Measurements from ENCODE around the gene GPHN.
"Not testable (repeated sequence)": the region's sequence is repeated elsewhere in the genome, so short reads cannot be mapped to it uniquely, and the experiment has no call there.

Gene GPHN

DNA sequence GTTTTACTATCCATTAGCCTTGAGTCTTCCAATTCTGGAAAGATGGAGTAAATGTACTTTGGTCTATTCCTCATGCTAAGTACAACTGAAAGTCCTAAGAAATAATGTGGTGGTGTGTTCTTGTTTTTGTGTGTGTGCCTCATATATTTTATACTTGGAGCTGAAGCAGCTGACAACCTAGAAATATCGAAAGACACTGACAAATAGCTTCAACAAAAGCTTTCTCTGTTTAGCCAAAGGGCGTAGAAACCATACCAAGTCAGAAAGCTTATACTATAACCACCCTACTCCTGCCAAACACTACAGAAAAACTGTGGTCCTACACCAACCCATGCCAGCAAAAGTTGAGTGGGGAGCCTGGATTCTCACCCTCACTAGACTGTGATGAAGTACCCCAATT is 188.4 kb downstream of the GPHN start:
- no peak overlapping the region for H3K27ac ChIP-seq (ENCODE audit: low read length)
- H3K4me1 ChIP-seq (ENCODE audit: insufficient read depth, low read length) = no peaks in the 10 kb centered on the region
- no peaks in the 10 kb centered on the region for H3K27me3 ChIP-seq (ENCODE audit: insufficient read depth, low read length)
- no peaks in the 10 kb centered on the region for H3K36me3 ChIP-seq (ENCODE audit: insufficient read depth, low read depth, low read length)
- H3K9ac ChIP-seq (ENCODE audit: low read depth, low read length) = no peak overlapping the region
- H3K4me3 ChIP-seq (ENCODE audit: low read length) = no peak overlapping the region
- H3K9me3 ChIP-seq (ENCODE audit: insufficient read depth, low read depth, low read length) = no peaks in the 10 kb centered on the region

DNA sequence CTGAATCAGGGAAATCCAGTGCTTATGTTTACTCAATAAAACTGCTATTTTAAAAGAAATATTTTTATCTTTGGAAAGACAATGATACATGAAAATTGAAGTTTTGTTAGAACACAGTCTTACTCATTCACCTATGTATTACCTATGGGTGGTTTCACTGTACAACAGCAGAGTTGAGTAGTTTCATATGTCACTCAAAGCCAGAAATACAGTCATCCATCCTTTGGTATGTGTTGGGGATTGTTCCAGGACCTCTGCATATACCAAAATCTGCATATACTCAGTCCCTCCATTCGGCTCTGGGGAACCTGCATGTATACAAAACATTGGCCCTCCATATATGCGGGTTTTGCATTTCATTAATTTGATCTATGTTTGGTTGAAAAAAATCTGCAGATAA is 190.6 kb downstream of the GPHN start:
- Histone ChIP-seq H3K4me3 (ENCODE audit: low read length) (no peak overlapping the region), H3K36me3 (ENCODE audit: insufficient read depth, low read depth, low read length) (no peaks in the 10 kb centered on the region), H3K9ac (ENCODE audit: low read depth, low read length) (no peak overlapping the region), H3K27ac (ENCODE audit: low read length) (no peak overlapping the region), H3K4me1 (ENCODE audit: insufficient read depth, low read length) (no peaks in the 10 kb centered on the region), H3K9me3 (ENCODE audit: insufficient read depth, low read depth, low read length) (no peaks in the 10 kb centered on the region), H3K27me3 (ENCODE audit: insufficient read depth, low read length) (no peaks in the 10 kb centered on the region)

- H3K36me3 ChIP-seq (ENCODE audit: insufficient read depth, low read depth, low read length) = no peaks in the 10 kb centered on the region
- H3K9ac ChIP-seq (ENCODE audit: low read depth, low read length) = no peak overlapping the region
- no peaks in the 10 kb centered on the region for H3K9me3 ChIP-seq (ENCODE audit: insufficient read depth, low read depth, low read length)
- H3K4me1 ChIP-seq (ENCODE audit: insufficient read depth, low read length) = no peaks in the 10 kb centered on the region
- H3K27me3 ChIP-seq (ENCODE audit: insufficient read depth, low read length) = no peaks in the 10 kb centered on the region
- H3K27ac ChIP-seq (ENCODE audit: low read length) = no peak overlapping the region
- H3K4me3 ChIP-seq (ENCODE audit: low read length) = no peak overlapping the region
Measured at GRCh38 chr14:66701813-66702212, 193.9 kb downstream of the GPHN start.

DNA sequence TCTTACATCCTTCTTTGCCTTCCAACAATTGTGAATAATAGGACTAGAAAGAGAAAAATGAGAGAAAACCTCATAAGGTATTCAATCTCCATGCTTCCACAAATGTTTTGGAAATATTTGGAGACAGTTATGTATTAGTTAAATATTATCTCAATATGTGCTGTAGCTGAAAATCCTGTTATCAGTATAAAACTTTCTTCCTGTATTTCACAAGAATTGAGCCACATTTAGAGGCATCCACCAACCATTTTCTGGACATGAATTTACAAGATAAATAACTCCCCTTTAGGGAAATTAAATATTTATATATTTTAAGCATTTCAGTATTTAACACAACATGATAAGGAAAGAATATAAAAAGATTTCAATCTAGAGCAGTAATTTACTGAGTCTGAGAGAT is 200.3 kb downstream of the GPHN start:
- Histone ChIP-seq H3K9ac (ENCODE audit: low read depth, low read length) (no peak overlapping the region), H3K27me3 (ENCODE audit: insufficient read depth, low read length) (no peaks in the 10 kb centered on the region), H3K4me1 (ENCODE audit: insufficient read depth, low read length) (no peaks in the 10 kb centered on the region), H3K27ac (ENCODE audit: low read length) (no peak overlapping the region), H3K4me3 (ENCODE audit: low read length) (no peak overlapping the region), H3K9me3 (ENCODE audit: insufficient read depth, low read depth, low read length) (no peaks in the 10 kb centered on the region), H3K36me3 (ENCODE audit: insufficient read depth, low read depth, low read length) (no peaks in the 10 kb centered on the region)

- Histone ChIP-seq H3K9ac (ENCODE audit: low read depth, low read length) (no peak overlapping the region), H3K27ac (ENCODE audit: low read length) (no peak overlapping the region), H3K9me3 (ENCODE audit: insufficient read depth, low read depth, low read length) (no peaks in the 10 kb centered on the region), H3K4me3 (ENCODE audit: low read length) (no peak overlapping the region), H3K36me3 (ENCODE audit: insufficient read depth, low read depth, low read length) (no peaks in the 10 kb centered on the region), H3K4me1 (ENCODE audit: insufficient read depth, low read length) (no peaks in the 10 kb centered on the region), H3K27me3 (ENCODE audit: insufficient read depth, low read length) (no peaks in the 10 kb centered on the region)
Measured at GRCh38 chr14:66709291-66709690, 201.3 kb downstream of the GPHN start.

GRCh38 chr14:66714291-66714690 is 206.3 kb downstream of the GPHN start:
- not testable (repeated sequence) for H3K27ac ChIP-seq (ENCODE audit: low read length); H3K36me3 ChIP-seq (ENCODE audit: insufficient read depth, low read depth, low read length); H3K9me3 ChIP-seq (ENCODE audit: insufficient read depth, low read depth, low read length); H3K9ac ChIP-seq (ENCODE audit: low read depth, low read length); H3K4me1 ChIP-seq (ENCODE audit: insufficient read depth, low read length); H3K4me3 ChIP-seq (ENCODE audit: low read length); H3K27me3 ChIP-seq (ENCODE audit: insufficient read depth, low read length)

GRCh38 chr14:66715313-66715712 is 207.4 kb downstream of the GPHN start:
- not testable (repeated sequence) for H3K36me3 ChIP-seq (ENCODE audit: insufficient read depth, low read depth, low read length); H3K9me3 ChIP-seq (ENCODE audit: insufficient read depth, low read depth, low read length); H3K4me3 ChIP-seq (ENCODE audit: low read length); H3K27me3 ChIP-seq (ENCODE audit: insufficient read depth, low read length); H3K4me1 ChIP-seq (ENCODE audit: insufficient read depth, low read length); H3K27ac ChIP-seq (ENCODE audit: low read length); H3K9ac ChIP-seq (ENCODE audit: low read depth, low read length)

DNA sequence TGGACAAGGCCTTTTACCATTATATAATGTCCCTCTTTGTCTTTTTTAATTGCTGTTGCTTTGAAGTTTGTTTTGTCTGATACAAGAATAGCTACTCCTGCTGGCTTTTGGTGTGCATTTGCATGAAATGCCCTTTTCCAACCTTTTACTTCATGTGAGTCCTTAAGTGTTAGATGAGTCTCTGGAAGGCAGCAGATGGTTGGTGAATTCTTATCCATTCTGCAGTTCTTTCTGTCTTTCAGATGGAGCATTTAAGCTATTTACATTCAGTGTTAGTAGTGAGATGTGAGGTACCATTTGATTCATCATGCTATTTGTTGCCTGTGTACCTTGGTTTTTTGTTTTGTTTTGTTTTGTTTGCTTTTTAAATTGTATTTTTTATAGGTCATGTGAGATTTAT is 208.3 kb downstream of the GPHN start:
- H3K36me3 ChIP-seq (ENCODE audit: insufficient read depth, low read depth, low read length) = no peaks in the 10 kb centered on the region
- H3K27ac ChIP-seq (ENCODE audit: low read length) = no peak overlapping the region
- no peak overlapping the region for H3K9ac ChIP-seq (ENCODE audit: low read depth, low read length)
- H3K4me1 ChIP-seq (ENCODE audit: insufficient read depth, low read length) = no peaks in the 10 kb centered on the region
- H3K27me3 ChIP-seq (ENCODE audit: insufficient read depth, low read length) = no peaks in the 10 kb centered on the region
- H3K9me3 ChIP-seq (ENCODE audit: insufficient read depth, low read depth, low read length) = no peaks in the 10 kb centered on the region
- H3K4me3 ChIP-seq (ENCODE audit: low read length) = no peak overlapping the region

GRCh38 chr14:66717561-66718140 is 209.7 kb downstream of the GPHN start:
- no peaks in the 10 kb centered on the region for H3K36me3 ChIP-seq (ENCODE audit: insufficient read depth, low read depth, low read length)
- H3K9ac ChIP-seq (ENCODE audit: low read depth, low read length) = no peak overlapping the region
- H3K4me1 ChIP-seq (ENCODE audit: insufficient read depth, low read length) = no peaks in the 10 kb centered on the region
- no peaks in the 10 kb centered on the region for H3K27me3 ChIP-seq (ENCODE audit: insufficient read depth, low read length)
- no peak overlapping the region for H3K4me3 ChIP-seq (ENCODE audit: low read length)
- no peaks in the 10 kb centered on the region for H3K9me3 ChIP-seq (ENCODE audit: insufficient read depth, low read depth, low read length)
- H3K27ac ChIP-seq (ENCODE audit: low read length) = no peak overlapping the region

DNA sequence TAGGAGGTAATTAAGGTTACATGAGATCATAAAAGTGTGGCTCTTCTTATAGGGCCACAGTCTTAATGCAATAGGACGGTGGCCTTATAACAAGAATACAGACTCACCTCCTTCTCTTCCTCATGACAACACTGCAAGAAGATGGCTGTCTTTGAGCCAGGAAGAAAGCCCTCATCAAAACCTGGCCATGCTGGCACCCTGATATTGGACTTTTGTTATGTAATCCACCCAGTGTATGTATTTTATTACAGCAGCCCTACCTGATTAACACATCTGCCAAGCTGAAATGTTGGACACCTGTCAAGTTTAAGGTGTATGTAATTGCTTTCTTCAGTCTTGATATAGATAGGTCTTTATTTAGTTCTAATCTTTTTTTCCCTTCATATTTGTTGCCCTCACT is 217.0 kb downstream of the GPHN start:
- Histone ChIP-seq H3K27me3 (ENCODE audit: insufficient read depth, low read length) (no peaks in the 10 kb centered on the region), H3K36me3 (ENCODE audit: insufficient read depth, low read depth, low read length) (no peaks in the 10 kb centered on the region), H3K9me3 (ENCODE audit: insufficient read depth, low read depth, low read length) (peaks cover 23% of the 10 kb centered on the region), H3K9ac (ENCODE audit: low read depth, low read length) (no peak overlapping the region), H3K4me1 (ENCODE audit: insufficient read depth, low read length) (no peaks in the 10 kb centered on the region), H3K4me3 (ENCODE audit: low read length) (no peak overlapping the region), H3K27ac (ENCODE audit: low read length) (no peak overlapping the region)

DNA sequence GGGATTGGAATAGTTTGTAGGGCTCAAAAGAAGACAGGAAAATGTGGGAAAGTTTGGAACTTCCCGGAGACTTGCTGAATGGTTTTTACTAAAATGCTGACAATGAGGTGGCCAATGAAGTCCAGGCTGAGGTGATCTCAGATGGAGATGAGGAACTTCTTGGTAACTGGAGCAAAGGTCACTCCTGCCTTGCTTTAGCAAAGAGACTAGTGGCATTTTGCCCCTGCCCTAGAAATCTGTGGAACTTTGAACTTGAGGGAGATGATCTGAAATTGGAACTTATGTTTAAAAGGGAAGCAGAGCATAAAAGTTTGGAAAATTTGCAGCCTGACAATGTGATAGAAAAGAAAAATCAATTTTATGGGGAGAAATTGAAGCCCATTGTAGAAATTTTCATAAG is 223.4 kb downstream of the GPHN start:
- peaks cover 45% of the 10 kb centered on the region for H3K9me3 ChIP-seq (ENCODE audit: insufficient read depth, low read depth, low read length)
- H3K4me3 ChIP-seq (ENCODE audit: low read length); H3K4me1 ChIP-seq (ENCODE audit: insufficient read depth, low read length); H3K36me3 ChIP-seq (ENCODE audit: insufficient read depth, low read depth, low read length); H3K27me3 ChIP-seq (ENCODE audit: insufficient read depth, low read length); H3K9ac ChIP-seq (ENCODE audit: low read depth, low read length); H3K27ac ChIP-seq (ENCODE audit: low read length): not testable (repeated sequence)

DNA sequence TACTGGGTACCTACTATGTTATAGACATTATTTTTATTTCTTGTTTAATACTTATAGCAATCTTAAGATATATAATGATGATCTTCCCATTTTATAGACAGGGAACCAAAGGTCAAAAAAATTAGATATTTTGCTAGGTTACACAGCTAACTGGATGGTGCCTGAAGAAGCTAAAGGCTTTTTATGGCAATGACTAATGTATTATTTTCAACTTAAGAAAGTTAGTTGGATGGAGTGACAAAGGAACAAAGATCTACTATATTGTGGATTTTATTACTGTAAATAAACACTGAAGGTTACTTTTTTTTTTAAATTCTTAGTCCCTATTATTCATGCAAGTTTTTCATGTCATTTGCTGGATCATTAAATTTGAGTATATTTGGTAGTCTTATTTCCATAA is 227.9 kb downstream of the GPHN start:
- H3K9ac ChIP-seq (ENCODE audit: low read depth, low read length) = no peak overlapping the region
- no peaks in the 10 kb centered on the region for H3K27me3 ChIP-seq (ENCODE audit: insufficient read depth, low read length)
- no peak overlapping the region for H3K4me3 ChIP-seq (ENCODE audit: low read length)
- H3K4me1 ChIP-seq (ENCODE audit: insufficient read depth, low read length) = no peaks in the 10 kb centered on the region
- H3K9me3 ChIP-seq (ENCODE audit: insufficient read depth, low read depth, low read length) = peaks cover 24% of the 10 kb centered on the region
- H3K27ac ChIP-seq (ENCODE audit: low read length) = no peak overlapping the region
- no peaks in the 10 kb centered on the region for H3K36me3 ChIP-seq (ENCODE audit: insufficient read depth, low read depth, low read length)

GRCh38 chr14:66739826-66740225 is 231.9 kb downstream of the GPHN start:
- Histone ChIP-seq H3K27me3 (ENCODE audit: insufficient read depth, low read length) (no peaks in the 10 kb centered on the region), H3K9ac (ENCODE audit: low read depth, low read length) (no peak overlapping the region), H3K9me3 (ENCODE audit: insufficient read depth, low read depth, low read length) (peaks cover 8% of the 10 kb centered on the region; the same call in 1 of the 2 replicates), H3K4me1 (ENCODE audit: insufficient read depth, low read length) (no peaks in the 10 kb centered on the region), H3K27ac (ENCODE audit: low read length) (no peak overlapping the region), H3K4me3 (ENCODE audit: low read length) (no peak overlapping the region), H3K36me3 (ENCODE audit: insufficient read depth, low read depth, low read length) (no peaks in the 10 kb centered on the region)
